Measurements from ENCODE around the gene GPR152.

DNA sequence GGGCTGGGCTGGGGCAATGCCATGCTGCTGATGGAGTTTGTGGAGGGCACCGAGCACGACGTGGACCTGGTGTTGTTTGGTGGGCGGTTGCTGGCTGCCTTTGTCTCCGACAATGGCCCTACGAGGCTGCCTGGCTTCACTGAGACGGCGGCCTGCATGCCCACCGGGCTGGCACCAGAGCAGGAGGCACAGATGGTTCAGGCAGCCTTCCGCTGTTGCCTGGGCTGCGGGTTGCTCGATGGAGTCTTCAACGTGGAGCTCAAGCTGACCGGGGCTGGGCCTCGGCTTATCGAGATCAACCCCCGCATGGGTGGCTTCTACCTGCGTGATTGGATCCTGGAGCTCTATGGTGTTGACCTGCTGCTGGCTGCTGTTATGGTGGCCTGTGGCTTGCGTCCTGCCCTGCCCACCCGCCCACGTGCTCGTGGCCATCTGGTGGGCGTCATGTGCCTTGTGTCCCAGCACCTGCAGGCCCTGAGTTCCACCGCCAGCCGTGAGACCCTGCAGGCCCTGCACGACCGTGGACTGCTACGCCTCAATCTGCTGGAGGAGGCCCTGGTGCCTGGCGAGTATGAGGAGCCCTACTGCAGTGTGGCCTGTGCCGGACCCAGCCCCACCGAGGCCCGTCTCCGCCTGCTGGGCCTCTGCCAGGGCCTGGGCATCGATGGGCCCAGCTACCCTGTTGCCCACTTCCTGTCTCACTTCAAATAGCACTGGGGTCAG is 28.5 kb downstream of the GPR152 start:
- TF ChIP-seq YY1 (IDR thresholded peaks at IDR 0.05; ENCODE audit: low read depth, low read length): no peak
- no peak for TF ChIP-seq POLR2A (IDR thresholded peaks at IDR 0.05; ENCODE audit: control extremely low read depth in 1 of 2, low read depth in 2 of 2, low read length in 2 of 2)
- TF ChIP-seq, protein P1, sequence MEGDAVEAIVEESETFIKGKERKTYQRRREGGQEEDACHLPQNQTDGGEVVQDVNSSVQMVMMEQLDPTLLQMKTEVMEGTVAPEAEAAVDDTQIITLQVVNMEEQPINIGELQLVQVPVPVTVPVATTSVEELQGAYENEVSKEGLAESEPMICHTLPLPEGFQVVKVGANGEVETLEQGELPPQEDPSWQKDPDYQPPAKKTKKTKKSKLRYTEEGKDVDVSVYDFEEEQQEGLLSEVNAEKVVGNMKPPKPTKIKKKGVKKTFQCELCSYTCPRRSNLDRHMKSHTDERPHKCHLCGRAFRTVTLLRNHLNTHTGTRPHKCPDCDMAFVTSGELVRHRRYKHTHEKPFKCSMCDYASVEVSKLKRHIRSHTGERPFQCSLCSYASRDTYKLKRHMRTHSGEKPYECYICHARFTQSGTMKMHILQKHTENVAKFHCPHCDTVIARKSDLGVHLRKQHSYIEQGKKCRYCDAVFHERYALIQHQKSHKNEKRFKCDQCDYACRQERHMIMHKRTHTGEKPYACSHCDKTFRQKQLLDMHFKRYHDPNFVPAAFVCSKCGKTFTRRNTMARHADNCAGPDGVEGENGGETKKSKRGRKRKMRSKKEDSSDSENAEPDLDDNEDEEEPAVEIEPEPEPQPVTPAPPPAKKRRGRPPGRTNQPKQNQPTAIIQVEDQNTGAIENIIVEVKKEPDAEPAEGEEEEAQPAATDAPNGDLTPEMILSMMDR (IDR thresholded peaks at IDR 0.05; ENCODE audit: control extremely low read depth in 1 of 3, insufficient read depth in 1 of 3, low read depth in 1 of 3, low read length in 3 of 3): no peak
- no peak for TF ChIP-seq POLR2AphosphoS5 (IDR thresholded peaks at IDR 0.05; ENCODE audit: low read depth, low read length)
- no peak for TF ChIP-seq JUND (IDR thresholded peaks at IDR 0.05; ENCODE audit: low read length)
- TF ChIP-seq EP300 (IDR thresholded peaks at IDR 0.05; ENCODE audit: borderline replicate concordance in 1 of 2, low read depth in 2 of 2, low read length in 2 of 2): no peak
- no peak for TF ChIP-seq EZH2 (IDR thresholded peaks at IDR 0.05; ENCODE audit: low read depth, low read length, severe bottlenecking)
- TF ChIP-seq FOSL1 (IDR thresholded peaks at IDR 0.05; ENCODE audit: insufficient read depth, low read depth, low read length): no peak
- no peak for TF ChIP-seq RNF2 (IDR thresholded peaks at IDR 0.05; ENCODE audit: borderline replicate concordance, low read depth, low read length, missing control alignments, poor library complexity, severe bottlenecking)

Data from H1 (cell line).